Fibroblast of the aortic adventitia (primary cell): Measurements from ENCODE around the gene OGFOD3. TPM values are rescaled to one million over a fixed set of nuclear protein-coding genes. Genes with fewer than 3 reads are reported as not detected.
A peak's percentile ranks its signal among the peaks of the same experiment; 100 is the strongest.

Experiments used
- DNase-seq: peaks from one replicate; pipeline ENCODE4 v3.0.0-alpha.2; 2010; ENCODE audit warnings: low read depth
- H3K4me3 ChIP-seq: 2 replicates; pipeline ENCODE4 v1.5.1; 2011; ENCODE audit warnings: low read depth, mild to moderate bottlenecking, control low read depth, low read length, moderate library complexity
- CTCF ChIP-seq: IDR thresholded peaks from 2 replicates; pipeline ENCODE4 v1.5.1; 2011; ENCODE audit warnings: mild to moderate bottlenecking, low read length, control low read depth, inconsistent platforms; ENCODE audit not compliant: insufficient read depth
- total RNA-seq: library from RNA; depleted of rRNA; stranded (reverse); fragments of >200 nt; gene quantifications from 2 replicates; pipeline ENCODE4 v1.2.3, GENCODE V29; 2012; ENCODE audit warnings: low replicate concordance

The OGFOD3 gene
- total RNA-seq, 1 donor: 18.7 TPM

GRCh38 chr17:82450357-82451106 lies 32.1 kb upstream of the OGFOD3 start, which contains the start of gene CYBC1:
Gene CYBC1 (minus strand): TSS chr17:82450752. CDS start chr17:82449254, 1,498 bp downstream.
- DNase-seq: peak; percentile 96
- no peak for TF ChIP-seq CTCF

GRCh38 chr17:82449883-82450356 lies 31.5 kb upstream of the OGFOD3 start:
- DNase-seq: no peak
- H3K4me3 ChIP-seq: peak overlapping the region; percentile 95
- no peak for TF ChIP-seq CTCF

More at GRCh38 chr17:82450357-82451106, 32.1 kb upstream of the OGFOD3 start, which contains the start of gene CYBC1:
- H3K4me3 ChIP-seq: peak within 1 kb of the TSS; percentile 95

GRCh38 chr17:82449131-82449882 lies 30.9 kb upstream of the OGFOD3 start:
- peak overlapping the region; percentile 95 for H3K4me3 ChIP-seq
- no peak for TF ChIP-seq CTCF
- no peak for DNase-seq

- H3K4me3 ChIP-seq: no peak overlapping the region
- no peak for TF ChIP-seq CTCF
- no peak for DNase-seq
Observed at GRCh38 chr17:82447876-82448275, 29.5 kb upstream of the OGFOD3 start.

GRCh38 chr17:82446649-82447048 lies 28.3 kb upstream of the OGFOD3 start:
- no peak overlapping the region for H3K4me3 ChIP-seq
- no peak for TF ChIP-seq CTCF
- no peak for DNase-seq

GRCh38 chr17:82446124-82446523 lies 27.7 kb upstream of the OGFOD3 start:
- H3K4me3 ChIP-seq: no peak overlapping the region
- TF ChIP-seq CTCF: no peak
- no peak for DNase-seq
